LoVo (cell line): ENCODE measurements around the gene RGS2.
A peak's percentile ranks its signal among the peaks of the same experiment; 100 is the strongest.

Source experiments
- DNase-seq: peaks from one replicate; pipeline ENCODE4 v3.0.0-alpha.2; 2016; ENCODE audit warnings: low spot score

Gene RGS2

GRCh38 chr1:192808518-192809306, at the start of gene RGS2:
RGS2 (plus strand) TSS chr1:192809039; CDS start chr1:192809072, 33 bp downstream.
- DNase-seq = peak; percentile 93

GRCh38 chr1:192759104-192759503, 49.7 kb upstream of the RGS2 start:
- no peak for DNase-seq

GRCh38 chr1:192762265-192762664, 46.6 kb upstream of the RGS2 start:
- no peak for DNase-seq

GRCh38 chr1:192763243-192763642, 45.6 kb upstream of the RGS2 start:
- no peak for DNase-seq

- no peak for DNase-seq
These were observed 45.1 kb upstream of the RGS2 start for GRCh38 chr1:192763756-192764155.

GRCh38 chr1:192764675-192765074, 44.2 kb upstream of the RGS2 start:
- DNase-seq = no peak

- DNase-seq = no peak
These were observed 42.7 kb upstream of the RGS2 start for GRCh38 chr1:192766009-192766625.

- no peak for DNase-seq
These were observed 42.0 kb upstream of the RGS2 start for GRCh38 chr1:192766876-192767275.

GRCh38 chr1:192767798-192768197, 41.0 kb upstream of the RGS2 start:
- no peak for DNase-seq

- no peak for DNase-seq
These were observed 40.4 kb upstream of the RGS2 start for GRCh38 chr1:192768463-192768862.

- DNase-seq = no peak
These were observed 37.5 kb upstream of the RGS2 start for GRCh38 chr1:192771341-192771740.

GRCh38 chr1:192775631-192776030, 33.2 kb upstream of the RGS2 start:
- no peak for DNase-seq

- DNase-seq = no peak
These were observed 32.6 kb upstream of the RGS2 start for GRCh38 chr1:192776206-192776605.

- DNase-seq = no peak
These were observed 31.8 kb upstream of the RGS2 start for GRCh38 chr1:192776998-192777397.

GRCh38 chr1:192783791-192784190, 25.0 kb upstream of the RGS2 start:
- no peak for DNase-seq

GRCh38 chr1:192784397-192784796, 24.4 kb upstream of the RGS2 start:
- DNase-seq = no peak

GRCh38 chr1:192786576-192786975, 22.3 kb upstream of the RGS2 start:
- no peak for DNase-seq

- no peak for DNase-seq
These were observed 20.8 kb upstream of the RGS2 start for GRCh38 chr1:192787914-192788585.

GRCh38 chr1:192789871-192790270, 19.0 kb upstream of the RGS2 start:
- DNase-seq = no peak

- DNase-seq = no peak
These were observed 16.2 kb upstream of the RGS2 start for GRCh38 chr1:192792628-192793027.

GRCh38 chr1:192793983-192794767, 14.7 kb upstream of the RGS2 start:
- no peak for DNase-seq

- DNase-seq = no peak
These were observed 14.1 kb upstream of the RGS2 start for GRCh38 chr1:192794768-192795035.
